Esophagus muscularis mucosa (tissue), 4 donors: ENCODE results near the gene BTBD17.

Experiments used
- EP300 ChIP-seq: sonication (generic); formaldehyde crosslinking; IDR thresholded peaks from one replicate; pipeline ENCODE4 v1.6.1; 2017; ENCODE audit warnings: antibody characterized with exemption
- POLR2AphosphoS5 ChIP-seq, 2 donors: sonication (generic); formaldehyde crosslinking; IDR thresholded peaks; one replicate each; pipeline ENCODE4 v1.6.1; 2017; ENCODE audit warnings: antibody characterized with exemption in 2 of 2
- TF ChIP-seq, protein P1 (sequence below), 3 experiments: fragments of 200-600 bp in 2 of 3; fragments of 450-650 bp in 1 of 3; sonication (generic) in 2 of 3; IDR thresholded peaks; one replicate each; pipeline ENCODE4 v1.5.1; 2017 to 2019; ENCODE audit warnings: antibody characterized with exemption in 3 of 3, mild to moderate bottlenecking in 2 of 3, moderate library complexity in 1 of 3

DNA sequence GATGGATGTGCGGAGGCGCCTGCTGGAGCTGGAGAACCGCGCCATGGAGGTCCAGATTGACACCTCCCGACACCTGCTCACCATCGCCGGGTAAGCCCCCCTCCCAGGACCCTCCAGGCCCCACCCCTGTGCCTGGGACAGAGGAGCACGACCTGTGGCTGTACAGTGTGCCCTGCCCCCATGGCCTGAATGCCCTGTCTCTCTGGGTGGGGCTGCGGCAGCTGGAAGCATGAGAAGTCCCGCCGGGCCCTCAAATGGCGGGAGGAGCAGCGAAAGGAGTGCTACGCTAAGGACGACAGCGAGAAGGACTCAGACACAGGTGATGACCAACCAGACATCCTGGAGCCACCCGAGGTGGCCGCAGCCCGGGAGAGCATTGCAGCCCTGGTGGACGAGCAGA is 11.2 kb downstream of the BTBD17 start:
- TF ChIP-seq POLR2AphosphoS5 (IDR thresholded peaks at IDR 0.05), result no peak
- TF ChIP-seq, protein P1, sequence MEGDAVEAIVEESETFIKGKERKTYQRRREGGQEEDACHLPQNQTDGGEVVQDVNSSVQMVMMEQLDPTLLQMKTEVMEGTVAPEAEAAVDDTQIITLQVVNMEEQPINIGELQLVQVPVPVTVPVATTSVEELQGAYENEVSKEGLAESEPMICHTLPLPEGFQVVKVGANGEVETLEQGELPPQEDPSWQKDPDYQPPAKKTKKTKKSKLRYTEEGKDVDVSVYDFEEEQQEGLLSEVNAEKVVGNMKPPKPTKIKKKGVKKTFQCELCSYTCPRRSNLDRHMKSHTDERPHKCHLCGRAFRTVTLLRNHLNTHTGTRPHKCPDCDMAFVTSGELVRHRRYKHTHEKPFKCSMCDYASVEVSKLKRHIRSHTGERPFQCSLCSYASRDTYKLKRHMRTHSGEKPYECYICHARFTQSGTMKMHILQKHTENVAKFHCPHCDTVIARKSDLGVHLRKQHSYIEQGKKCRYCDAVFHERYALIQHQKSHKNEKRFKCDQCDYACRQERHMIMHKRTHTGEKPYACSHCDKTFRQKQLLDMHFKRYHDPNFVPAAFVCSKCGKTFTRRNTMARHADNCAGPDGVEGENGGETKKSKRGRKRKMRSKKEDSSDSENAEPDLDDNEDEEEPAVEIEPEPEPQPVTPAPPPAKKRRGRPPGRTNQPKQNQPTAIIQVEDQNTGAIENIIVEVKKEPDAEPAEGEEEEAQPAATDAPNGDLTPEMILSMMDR (IDR thresholded peaks at IDR 0.05), result no peak
- TF ChIP-seq EP300, result no peak
